Psoas muscle (tissue), 8 donors: ENCODE data around the gene MARK2. TPM values are rescaled to one million over a fixed set of nuclear protein-coding genes. Genes with fewer than 3 reads are reported as not detected.
"Not testable (repeated sequence)": the region's sequence is repeated elsewhere in the genome, so short reads cannot be mapped to it uniquely, and the experiment has no call there.

ENCODE experiments used
- ATAC-seq, 4 donors: fragments of 200-7000 bp; cut with Tn5 transposase; one replicate each; pipeline ENCODE4 v1.9.1; 2020; ENCODE audit warnings: moderate library complexity in 3 of 4, mild to moderate bottlenecking in 2 of 4
- DNase-seq, 2 donors: peaks; one replicate each; pipeline ENCODE4 v3.0.0-alpha.2; 2020
- H3K27ac ChIP-seq: fragments of 200-600 bp; one replicate; pipeline ENCODE4 v1.8.0; 2022
- H3K27me3 ChIP-seq, 3 donors: fragments of 200-600 bp in 1 of 3; one replicate each; pipeline versions ENCODE4 v1.6.1 to v1.8.0; 2013 to 2022; ENCODE audit warnings: low read length in 2 of 3, mild to moderate bottlenecking in 2 of 3, moderate library complexity in 1 of 3; ENCODE audit not compliant: insufficient read depth in 3 of 3
- H3K36me3 ChIP-seq, 2 donors: fragments of 200-600 bp in 1 of 2; one replicate each; pipeline versions ENCODE4 v1.6.1 to v1.8.0; 2013 to 2022; ENCODE audit warnings: low read depth in 1 of 2, mild to moderate bottlenecking in 1 of 2, moderate library complexity in 1 of 2; ENCODE audit not compliant: insufficient read depth in 1 of 2
- H3K4me1 ChIP-seq: fragments of 200-600 bp; one replicate; pipeline ENCODE4 v1.8.0; 2022
- H3K4me3 ChIP-seq: fragments of 200-600 bp; one replicate; pipeline ENCODE4 v1.8.0; 2022; ENCODE audit warnings: mild to moderate bottlenecking
- H3K9me3 ChIP-seq: fragments of 200-600 bp; one replicate; pipeline ENCODE4 v1.8.0; 2022
- CTCF ChIP-seq: fragments of 200-600 bp; IDR thresholded peaks from one replicate; pipeline ENCODE4 v1.8.0; 2022; ENCODE audit warnings: antibody characterized with exemption
- WGBS, 3 donors: extraction: QIAGEN DNeasy Blood & Tissue Kit; methylation state at CpG; one replicate each; pipeline versions ENCODE4 v1.1.6 to v1.1.7; 2013; 5-methylcytosine and 5-hydroxymethylcytosine counted together
- intact Hi-C, 2 donors: fragments of 100-400 bp; cut with DNase I; formaldehyde crosslinking; loops; one replicate each; pipeline versions ENCODE4 v1.11.0 to v1.14.2; 2022
- polyA plus RNA-seq, 3 donors: library from polyadenylated mRNA; stranded (reverse); fragments of 200-250 nt; gene quantifications; one replicate each; pipeline ENCODE4 v1.2.3, GENCODE V29; 2013
- total RNA-seq, 4 donors: library from RNA; stranded (reverse); fragmentation: NEBNext Ultra II Directional in 2 of 4; extraction: Animal tissue kit (Norgen Biotek cat#: 25700) in 2 of 4; gene quantifications; one replicate each; pipeline versions ENCODE4 v1.2.1 to v1.2.4, GENCODE V29; 2021 to 2023
- donor health status: healthy with polysubstance abuse.
- donor health status: DM: no; HTN: no; CAD: no; lungs with moderate emphysema.
- donor health status: Bipolar disorder and iron deficiency.
- donor health status: healthy.
- donor health status: DM: yes; HTN: yes; CAD: no.
- donor health status: DM: no; HTN: no; CAD: no.
- donor health status: DM: no; HTN: no; CAD: no.
- donor health status: DM: yes; HTN: yes; CAD: no.

MARK2 gene
- total and polyA plus RNA-seq, 7 donors: 11.7 to 24.9 (median 22.2) TPM

GRCh38 chr11:63862923-63863322 is 24.0 kb downstream of the MARK2 start:
- Histone ChIP-seq H3K27ac (no peak overlapping the region), H3K4me3 (no peak overlapping the region), H3K27me3 (no peaks in the 10 kb centered on the region), H3K9me3 (no peaks in the 10 kb centered on the region), H3K4me1 (peaks cover 33% of the 10 kb centered on the region), H3K36me3 (peaks cover 3 to 21% of the 10 kb centered on the region in 2 donors)
- intact Hi-C loops: no loop called here
- no peak for ATAC-seq
- 50 to 60% (median 51%) methylated on average over 4 of the region's 4 CpGs for WGBS, 3 donors
- no peak for TF ChIP-seq CTCF
- no peak for DNase-seq

- H3K27me3 ChIP-seq, ATAC-seq, H3K27ac ChIP-seq, H3K9me3 ChIP-seq, intact Hi-C loops, DNase-seq, H3K4me3 ChIP-seq: not testable (repeated sequence)
- H3K36me3 ChIP-seq: peaks cover 3 to 21% of the 10 kb centered on the region in 2 donors
- peaks cover 33% of the 10 kb centered on the region for H3K4me1 ChIP-seq
- 94 to 98% (median 98%) methylated on average over 6 of the region's 6 CpGs for WGBS, 3 donors
These were observed 24.7 kb downstream of the MARK2 start for GRCh38 chr11:63863620-63864019.

- DNase-seq (peak; percentile 35 to 62), ATAC-seq (no peak)
- TF ChIP-seq CTCF: no peak
- intact Hi-C loops: no loop called here
- Histone ChIP-seq H3K9me3 (no peaks in the 10 kb centered on the region), H3K27ac (no peak overlapping the region), H3K27me3 (no peaks in the 10 kb centered on the region), H3K36me3 (peaks cover 3 to 18% of the 10 kb centered on the region in 2 donors), H3K4me1 (peaks cover 50% of the 10 kb centered on the region), H3K4me3 (no peak overlapping the region)
- WGBS, 3 donors: 83 to 89% (median 84%) methylated on average over 4 of the region's 4 CpGs
These were observed 27.3 kb downstream of the MARK2 start for GRCh38 chr11:63866211-63866610.

- WGBS, 3 donors: 78 to 93% (median 89%) methylated on average over 4 of the region's 4 CpGs
- intact Hi-C loops: no loop called here
- Histone ChIP-seq H3K27ac (no peak overlapping the region), H3K27me3 (no peaks in the 10 kb centered on the region), H3K36me3 (peaks cover 3 to 11% of the 10 kb centered on the region in 2 donors), H3K9me3 (no peaks in the 10 kb centered on the region), H3K4me3 (no peak overlapping the region), H3K4me1 (peaks cover 55% of the 10 kb centered on the region)
- DNase-seq (no peak), ATAC-seq (no peak)
- TF ChIP-seq CTCF: no peak
These were observed 28.6 kb downstream of the MARK2 start for GRCh38 chr11:63867511-63867910.

- DNase-seq: peak in 1 of 2 donors; percentile 29
- Histone ChIP-seq H3K27me3 (no peaks in the 10 kb centered on the region), H3K4me1 (peaks cover 63% of the 10 kb centered on the region), H3K9me3 (no peaks in the 10 kb centered on the region), H3K27ac (no peak overlapping the region), H3K36me3 (peaks cover 0 to 4% of the 10 kb centered on the region in 2 donors), H3K4me3 (no peak overlapping the region)
- TF ChIP-seq CTCF: no peak
- intact Hi-C loops: loop anchor here in 1 of 2 donors (1.0 kb wide), 1 partner anchor 25 kb away; no protein-coding TSS in a partner anchor
- 27 to 38% (median 32%) methylated on average over 9 of the region's 9 CpGs for WGBS, 3 donors
- ATAC-seq: no peak
These were observed 29.6 kb downstream of the MARK2 start for GRCh38 chr11:63868399-63869064.
